Measurements from ENCODE around the gene INTS15.

The INTS15 gene

GRCh38 chr7:6643915-6644625, 54.2 kb downstream of the INTS15 start:
- DNase-seq, result no peak

DNA sequence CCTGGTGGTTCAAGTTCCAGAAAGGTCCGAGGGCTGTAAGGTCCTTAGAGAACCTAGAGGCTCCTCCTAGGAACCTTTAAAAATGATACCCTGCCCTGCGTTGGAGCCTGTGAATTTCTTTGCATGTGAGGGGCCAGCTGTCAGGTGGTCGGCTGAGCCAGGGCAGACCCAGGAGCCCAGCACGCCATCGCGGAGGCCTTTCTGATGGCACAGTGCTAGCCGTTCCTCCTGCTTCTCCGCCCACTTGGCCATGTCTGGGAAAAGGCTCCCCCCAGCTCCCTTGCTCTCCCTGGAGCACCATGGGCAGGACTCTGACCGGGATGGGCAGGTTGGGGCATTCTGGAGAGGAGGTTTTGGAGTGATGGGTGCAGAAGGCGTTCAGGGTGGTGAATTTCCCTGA, 54.9 kb downstream of the INTS15 start:
- no peak for DNase-seq

- no peak for DNase-seq
These were observed 56.6 kb downstream of the INTS15 start for GRCh38 chr7:6646465-6646864.

- DNase-seq, result no peak
These were observed 57.3 kb downstream of the INTS15 start for GRCh38 chr7:6647080-6647479.

GRCh38 chr7:6647541-6647940, 57.7 kb downstream of the INTS15 start:
- no peak for DNase-seq

DNA sequence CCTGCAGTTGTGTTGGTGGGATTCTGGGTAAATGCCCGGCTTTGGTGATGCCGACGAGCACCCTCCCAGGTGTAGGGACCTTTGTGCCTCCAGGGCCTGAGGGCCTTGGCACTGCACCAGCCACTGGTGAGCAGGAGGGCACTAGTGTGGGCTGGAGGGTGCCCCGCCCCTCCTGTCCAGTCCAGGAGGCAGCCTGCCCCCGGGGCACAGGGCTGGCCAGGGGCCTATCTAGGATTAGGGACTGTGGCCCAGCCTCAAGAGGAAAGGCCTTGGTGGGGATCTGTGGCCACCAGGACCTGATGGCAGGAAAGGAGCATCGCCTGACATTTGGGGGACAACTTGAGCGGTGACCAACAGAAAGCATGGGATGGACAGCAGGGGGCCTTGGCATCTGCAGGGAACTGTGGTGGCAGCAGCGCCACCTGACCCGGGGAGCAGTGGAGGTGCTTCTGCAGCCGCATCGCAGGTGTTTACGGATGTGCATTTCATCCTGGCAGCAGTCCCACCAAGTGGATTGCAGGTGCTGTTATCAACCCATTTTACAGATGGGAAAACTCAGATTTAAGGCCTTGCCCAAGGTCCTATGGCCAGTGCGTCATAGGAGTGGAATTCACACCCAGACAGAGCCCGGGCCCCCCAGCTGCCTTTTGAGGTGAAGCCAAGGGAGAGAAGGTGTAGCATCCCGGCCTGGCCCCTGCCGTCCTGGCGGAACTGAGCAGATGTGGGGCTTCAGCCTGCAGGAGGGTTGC, 58.4 kb downstream of the INTS15 start:
- no peak for DNase-seq

- no peak for DNase-seq
These were observed 58.9 kb downstream of the INTS15 start for GRCh38 chr7:6648815-6649104.

- DNase-seq, result no peak
These were observed 59.6 kb downstream of the INTS15 start for GRCh38 chr7:6649241-6649961.

- DNase-seq, result no peak
These were observed 60.3 kb downstream of the INTS15 start for GRCh38 chr7:6650086-6650485.

GRCh38 chr7:6650521-6651011, 60.7 kb downstream of the INTS15 start:
- no peak for DNase-seq

DNA sequence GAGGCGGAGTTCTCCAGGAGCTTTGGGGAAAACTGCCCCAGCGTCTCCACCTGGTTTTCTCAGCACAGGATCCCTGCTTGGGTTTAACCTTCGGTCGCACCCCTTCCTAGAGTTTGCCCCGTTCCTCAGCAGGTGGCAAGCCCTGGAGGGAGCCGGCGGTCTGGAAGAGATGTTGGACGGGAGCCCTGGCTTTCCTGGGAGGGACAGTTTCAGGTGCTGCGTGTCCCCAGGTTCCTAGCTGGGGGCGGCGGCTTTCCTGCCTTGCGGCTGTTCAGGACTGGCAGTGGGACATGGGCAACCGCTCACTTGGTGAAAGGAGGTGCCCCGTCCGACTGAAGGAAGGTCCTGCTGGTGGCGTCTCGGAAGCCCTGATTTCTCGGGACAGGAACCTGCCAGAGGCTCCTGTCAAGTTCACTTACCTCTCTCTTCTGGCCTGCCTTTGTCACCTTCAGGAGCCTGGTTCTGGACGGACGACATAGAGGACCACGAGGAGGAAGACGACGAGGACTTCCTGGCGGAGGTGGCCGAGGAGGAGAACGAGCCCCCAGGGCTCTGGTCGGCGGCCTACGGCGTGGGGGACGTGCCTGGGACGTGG, 62.1 kb downstream of the INTS15 start:
- no peak for DNase-seq

GRCh38 chr7:6652446-6653011, 62.7 kb downstream of the INTS15 start:
- no peak for DNase-seq

DNA sequence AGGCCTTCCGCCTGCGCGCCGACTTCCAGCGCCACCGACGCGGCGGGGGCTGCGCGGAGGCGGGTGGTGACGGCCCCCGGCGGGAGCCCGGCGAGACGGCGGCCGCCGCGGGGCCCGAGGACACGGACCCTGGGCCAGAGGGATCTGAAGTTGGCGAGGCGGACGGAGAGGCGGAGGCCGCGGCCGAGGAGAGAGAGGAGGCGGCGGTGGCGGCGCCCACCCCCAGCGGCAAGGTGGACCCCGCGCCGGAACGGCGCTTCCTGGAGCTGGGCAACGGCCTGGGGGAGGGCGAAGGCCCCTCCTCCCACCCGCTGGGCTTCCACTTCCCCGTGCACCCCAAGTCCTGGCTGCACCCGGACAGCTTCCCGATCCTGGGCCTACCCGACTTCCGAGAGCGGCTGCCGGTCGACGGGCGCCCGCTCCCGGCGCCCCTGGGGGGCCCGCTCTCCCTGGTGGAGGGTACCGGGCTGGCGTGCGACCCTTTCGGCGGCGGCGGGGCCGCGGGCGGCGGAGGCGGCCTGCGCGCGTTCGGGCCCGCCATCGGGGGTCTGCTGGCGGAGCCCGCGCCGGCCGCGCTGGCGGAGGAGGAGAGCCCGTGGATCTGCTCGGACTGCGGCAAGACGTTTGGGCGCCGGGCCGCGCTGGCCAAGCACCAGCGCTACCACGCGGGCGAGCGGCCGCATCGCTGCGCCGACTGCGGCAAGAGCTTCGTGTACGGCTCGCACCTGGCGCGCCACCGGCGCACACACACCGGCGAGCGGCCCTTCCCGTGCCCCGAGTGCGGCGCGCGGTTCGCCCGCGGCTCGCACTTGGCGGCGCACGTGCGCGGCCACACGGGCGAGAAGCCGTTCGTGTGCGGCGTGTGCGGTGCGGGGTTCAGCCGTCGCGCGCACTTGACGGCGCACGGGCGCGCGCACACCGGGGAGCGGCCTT, 63.5 kb downstream of the INTS15 start:
- DNase-seq, result no peak

- no peak for DNase-seq
These were observed 64.5 kb downstream of the INTS15 start for GRCh38 chr7:6654113-6654841.

- DNase-seq, result no peak
These were observed 65.2 kb downstream of the INTS15 start for GRCh38 chr7:6654842-6655610.

DNA sequence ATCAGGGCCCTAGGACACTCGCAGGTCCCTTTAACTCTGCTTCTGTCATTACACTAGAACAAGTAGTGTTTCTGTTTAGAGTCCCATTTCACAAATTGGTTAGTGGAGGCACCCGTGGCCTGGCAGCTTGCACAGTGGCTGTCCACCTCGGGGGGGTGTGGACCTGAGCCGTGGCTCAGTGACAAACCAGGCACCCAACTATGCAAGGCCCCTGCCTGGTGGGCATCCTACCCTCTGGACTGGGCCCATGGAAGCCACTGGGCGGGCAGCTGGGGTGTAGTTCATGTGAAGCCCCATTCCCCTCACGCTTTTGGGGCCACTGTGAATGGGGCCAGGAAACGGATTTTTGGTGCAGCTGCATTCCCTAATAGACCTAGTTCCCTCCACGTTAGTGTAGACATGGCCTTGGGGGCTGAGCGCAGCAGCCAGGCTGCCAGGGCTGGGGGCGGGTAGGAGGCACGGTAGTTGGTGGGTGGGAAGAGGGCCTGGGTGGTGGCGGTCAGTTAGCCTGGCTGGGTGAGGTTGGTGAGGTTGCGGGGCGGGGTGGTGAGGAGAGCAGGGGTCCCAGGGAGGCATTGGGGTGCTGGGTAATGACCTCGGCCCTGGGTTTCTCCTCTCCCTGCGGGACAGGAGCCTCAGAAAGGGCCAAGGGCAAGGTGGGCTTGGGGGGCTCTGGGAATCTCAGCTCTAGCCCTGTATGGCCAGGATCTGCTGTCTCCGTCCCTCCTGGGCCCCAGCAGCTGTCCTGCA, 66.0 kb downstream of the INTS15 start:
- DNase-seq, result no peak

- DNase-seq, result no peak
These were observed 66.6 kb downstream of the INTS15 start for GRCh38 chr7:6656413-6656812.
